GM21717 (cell line): ENCODE results near the gene OPRL1.
"Not testable (repeated sequence)": the region's sequence is repeated elsewhere in the genome, so short reads cannot be mapped to it uniquely, and the experiment has no call there.

ENCODE experiments used
- ATAC-seq: cut with Tn5 transposase; IDR thresholded peaks from one replicate; pipeline ENCODE4 v1.9.1; 2021; ENCODE audit warnings: mild to moderate bottlenecking, moderate library complexity; ENCODE audit not compliant: unreplicated experiment

Gene OPRL1

DNA sequence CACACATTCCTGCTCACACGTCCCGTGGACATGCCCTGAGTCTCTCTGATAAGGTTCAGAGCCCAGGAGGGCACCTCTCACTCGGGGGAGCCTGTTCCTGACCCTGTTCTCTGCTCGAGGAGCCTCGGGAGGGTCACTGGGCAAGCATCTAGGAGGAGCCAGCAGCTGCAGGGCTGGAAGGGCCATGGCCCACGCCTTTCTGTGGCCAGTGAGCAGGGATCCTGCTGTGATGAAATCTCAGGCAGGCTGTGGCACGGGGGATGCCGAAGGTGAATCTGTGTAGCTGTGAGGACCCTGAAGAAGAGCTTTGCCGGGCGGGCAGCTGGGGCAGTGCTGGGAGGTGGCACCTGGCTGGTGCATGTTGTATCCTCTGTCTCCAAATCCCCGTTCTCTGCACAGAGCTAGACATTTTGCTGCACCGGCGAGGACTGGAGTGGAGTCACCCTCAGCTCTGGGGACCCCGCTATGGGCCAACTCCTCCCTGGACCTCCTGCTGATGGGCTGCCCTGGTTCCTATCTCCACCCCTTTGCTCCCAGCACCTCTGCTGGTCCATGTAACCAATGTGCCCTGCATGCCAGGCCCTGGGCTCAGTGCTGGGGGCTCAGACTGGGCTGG, 34.6 kb downstream of the OPRL1 start:
- no peak for ATAC-seq

DNA sequence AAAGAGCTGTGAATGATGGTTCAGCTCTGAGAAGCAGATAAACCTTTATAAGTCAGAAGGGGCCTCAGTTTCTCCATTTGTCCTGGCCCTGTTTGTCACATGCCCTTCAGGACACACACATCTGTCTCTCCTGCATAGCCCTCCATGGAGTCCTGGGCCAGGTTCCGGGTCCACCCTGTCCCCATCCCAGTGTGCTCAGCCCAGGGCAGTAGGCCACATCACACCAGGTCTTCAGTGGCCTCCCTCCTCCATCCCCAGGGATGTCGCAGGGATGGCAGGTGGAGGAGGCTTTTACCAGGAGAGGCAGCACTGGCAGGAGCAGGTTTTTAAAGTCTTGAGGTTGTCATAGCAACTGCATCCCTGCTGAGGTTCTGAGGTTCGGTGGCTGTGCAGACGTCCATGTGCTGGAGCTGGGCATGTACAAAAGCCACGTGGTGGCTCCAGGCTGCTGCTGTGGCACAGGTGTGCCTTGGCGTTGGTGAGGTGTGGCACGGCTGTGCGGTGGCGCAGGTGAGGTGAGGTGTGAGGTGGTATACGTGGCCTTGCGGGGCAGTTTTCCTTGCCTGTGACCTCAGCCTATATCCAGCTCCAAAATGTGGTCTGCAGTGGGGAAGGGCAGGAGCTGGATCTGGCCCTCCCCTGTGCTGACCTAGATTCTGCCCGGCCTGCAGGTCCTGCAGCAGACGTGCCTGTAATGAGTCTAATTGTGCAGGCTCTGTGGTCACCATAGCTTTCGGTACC, 35.5 kb downstream of the OPRL1 start:
- ATAC-seq: no peak

DNA sequence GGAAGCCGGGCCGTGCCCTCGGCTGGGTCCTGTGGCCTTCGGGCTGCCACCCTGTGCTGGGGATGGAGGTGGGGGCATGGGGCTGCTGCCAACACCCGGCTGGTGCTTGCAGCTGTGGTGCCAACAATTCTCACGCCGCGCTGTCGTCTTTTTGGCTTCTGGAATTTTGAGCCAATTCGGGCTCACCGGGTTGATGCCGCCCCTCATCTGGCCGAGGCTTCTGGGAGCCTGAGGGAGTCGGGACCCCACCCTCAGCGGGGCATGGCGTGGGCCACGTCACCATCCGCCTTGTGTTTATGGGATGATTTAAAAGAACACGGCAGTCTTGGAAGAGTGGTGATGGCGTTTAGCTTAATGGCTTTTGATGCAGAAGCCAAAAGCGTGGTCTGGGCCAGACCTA, 36.1 kb downstream of the OPRL1 start:
- ATAC-seq: no peak

DNA sequence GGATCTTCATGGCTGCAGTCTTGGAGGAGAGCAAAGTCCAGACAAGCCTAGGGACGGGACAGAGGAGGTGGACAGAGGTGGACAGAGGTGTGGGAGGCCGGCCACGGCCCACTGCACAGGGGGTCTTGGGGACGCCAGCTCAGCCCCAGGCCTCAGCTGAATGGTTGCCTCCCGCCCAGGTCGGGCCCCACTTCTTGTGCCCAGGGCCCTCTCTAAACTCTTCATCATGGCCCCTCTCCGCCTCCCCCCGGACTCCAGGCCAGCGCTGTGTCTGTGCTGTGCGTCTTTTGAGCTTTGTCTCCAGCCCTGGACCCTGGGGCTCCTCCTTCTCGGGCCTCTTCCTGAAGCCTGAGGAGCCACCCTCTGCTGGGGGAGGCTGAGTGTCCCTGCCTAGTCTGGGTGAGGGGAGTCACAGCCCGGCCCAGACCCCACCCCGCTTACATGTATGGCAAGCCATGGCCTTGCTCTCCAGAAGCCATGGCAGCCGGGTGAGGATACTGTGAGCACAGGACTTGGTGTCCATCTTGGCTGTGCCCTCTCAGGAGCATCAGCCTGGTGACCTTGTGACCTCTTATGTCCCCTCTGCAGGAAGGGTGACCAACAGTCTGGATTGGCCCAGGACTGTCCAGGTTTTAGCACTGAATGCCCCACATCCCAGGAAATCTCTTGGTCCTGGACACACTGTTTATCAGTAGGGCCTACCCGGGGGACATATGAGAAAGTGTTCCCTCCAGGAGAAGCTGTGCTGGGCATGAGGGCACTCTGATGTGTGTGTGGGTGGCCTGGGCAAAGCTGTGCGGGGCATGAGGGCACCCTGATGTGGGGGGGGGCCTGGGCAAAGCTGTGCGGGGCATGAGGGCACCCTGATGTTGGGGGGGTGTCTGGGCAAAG, 36.9 kb downstream of the OPRL1 start:
- no peak for ATAC-seq

DNA sequence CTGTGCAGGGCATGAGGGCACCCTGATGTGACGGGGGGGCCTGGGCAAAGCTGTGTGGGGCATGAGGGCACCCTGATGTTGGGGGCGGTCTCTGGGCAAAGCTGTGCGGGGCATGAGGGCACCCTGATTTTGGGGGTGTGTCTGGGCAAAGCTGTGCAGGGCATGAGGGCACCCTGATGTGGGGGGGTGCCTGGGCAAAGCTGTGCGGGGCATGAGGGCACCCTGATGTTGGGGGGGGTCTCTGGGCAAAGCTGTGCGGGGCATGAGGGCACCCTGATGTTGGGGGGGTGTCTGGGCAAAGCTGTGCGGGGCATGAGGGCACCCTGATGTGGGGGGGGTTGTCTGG, 37.5 kb downstream of the OPRL1 start:
- not testable (repeated sequence) for ATAC-seq

DNA sequence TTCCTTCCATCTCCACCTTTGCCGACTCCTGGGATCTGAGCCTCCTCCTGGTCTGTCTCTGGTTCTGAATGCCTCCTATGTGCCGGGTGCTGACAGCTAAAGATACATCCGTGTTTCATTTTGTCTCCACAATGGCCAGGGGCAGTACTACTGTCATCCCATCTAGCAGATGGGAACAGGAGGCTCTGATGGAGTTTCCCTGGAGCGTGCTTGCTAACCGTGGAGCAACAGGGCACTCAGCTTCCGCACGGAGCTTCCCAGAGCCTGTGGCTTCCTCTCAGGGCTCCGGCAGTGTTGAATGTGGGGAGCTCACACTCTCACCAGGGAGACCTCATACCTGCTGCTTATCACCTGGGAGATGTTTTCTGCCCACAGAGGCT, 39.4 kb downstream of the OPRL1 start:
- ATAC-seq: no peak

DNA sequence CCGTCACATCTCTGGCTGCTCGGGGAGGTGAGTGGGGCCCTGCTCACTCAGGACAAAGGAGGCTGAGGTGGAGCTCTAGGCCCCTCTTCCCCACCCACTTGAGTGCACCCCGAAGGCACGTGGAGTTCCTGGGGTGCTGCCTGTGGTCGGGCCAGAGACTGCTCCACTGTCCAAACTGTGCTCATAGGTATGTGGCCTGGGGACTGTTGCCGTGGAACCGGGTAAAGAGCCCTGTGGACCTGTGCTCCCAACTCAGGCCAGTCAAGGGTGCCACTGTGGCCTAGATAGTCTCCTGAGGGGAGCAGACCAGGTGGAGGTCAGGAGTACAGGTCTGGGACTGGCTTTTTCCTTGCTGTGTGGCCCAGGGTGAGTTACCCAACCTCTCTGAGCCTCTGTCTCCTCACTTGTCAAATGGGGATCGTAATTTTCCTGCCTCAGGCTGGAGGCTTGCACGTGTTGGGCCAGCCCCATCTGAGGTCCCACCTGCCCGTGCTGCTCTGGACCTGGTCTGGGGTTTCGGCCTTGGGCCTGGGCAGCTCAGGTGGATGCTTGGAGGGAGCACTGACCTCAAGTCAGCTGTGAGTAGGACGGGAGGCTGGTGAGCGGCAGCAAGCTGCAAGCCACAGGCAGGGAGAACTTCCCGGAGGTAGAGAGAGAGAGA, 39.9 kb downstream of the OPRL1 start:
- no peak for ATAC-seq

DNA sequence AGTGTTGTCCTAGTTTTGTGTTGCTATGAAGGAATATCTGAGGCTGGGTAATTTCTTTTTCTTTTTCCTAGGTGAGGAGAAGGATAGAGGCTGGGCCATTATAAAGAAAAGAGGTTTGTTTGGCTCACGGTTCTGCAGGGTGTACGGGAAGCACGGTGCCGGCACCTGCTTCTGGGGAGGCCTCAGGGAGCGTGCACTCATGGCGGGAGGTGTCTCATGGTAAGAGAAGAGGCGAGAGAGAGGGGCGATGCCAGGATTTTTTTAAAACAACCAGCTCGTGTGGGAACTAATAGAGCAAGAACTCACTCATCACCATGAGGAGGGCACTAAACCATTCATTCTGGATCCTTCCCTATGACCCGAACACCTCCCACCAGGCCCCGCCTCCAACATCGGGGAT, 41.7 kb downstream of the OPRL1 start:
- no peak for ATAC-seq

DNA sequence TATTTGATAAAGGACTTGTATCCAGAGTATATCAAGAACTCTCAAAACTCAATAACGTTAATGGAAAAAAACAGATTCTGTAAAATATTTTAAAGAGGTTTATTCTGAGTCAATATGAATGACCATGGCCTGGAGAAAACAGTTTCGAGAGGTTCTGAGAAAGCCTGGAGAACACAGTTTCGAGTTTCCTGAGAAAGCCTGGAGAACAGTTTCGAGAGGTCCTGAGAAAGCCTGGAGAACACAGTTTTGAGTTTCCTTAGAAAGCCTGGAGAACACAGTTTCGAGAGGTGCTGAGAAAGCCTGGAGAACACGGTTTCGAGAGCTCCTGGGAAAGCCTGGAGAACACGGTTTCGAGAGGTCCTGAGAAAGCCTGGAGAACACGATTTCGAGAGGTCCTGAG, 43.0 kb downstream of the OPRL1 start:
- ATAC-seq: not testable (repeated sequence)

DNA sequence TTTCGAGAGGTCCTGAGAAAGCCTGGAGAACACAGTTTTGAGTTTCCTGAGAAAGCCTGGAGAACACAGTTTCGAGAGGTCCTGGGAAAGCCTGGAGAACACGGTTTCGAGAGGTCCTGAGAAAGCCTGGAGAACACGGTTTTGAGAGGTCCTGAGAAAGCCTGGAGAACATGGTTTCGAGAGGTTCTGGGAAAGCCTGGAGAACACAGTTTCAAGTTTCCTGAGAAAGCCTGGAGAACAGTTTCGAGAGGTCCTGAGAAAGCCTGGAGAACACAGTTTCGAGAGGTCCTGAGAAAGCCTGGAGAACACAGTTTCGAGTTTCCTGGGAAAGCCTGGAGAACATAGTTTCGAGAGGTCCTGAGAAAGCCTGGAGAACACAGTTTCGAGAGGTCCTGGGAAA, 43.6 kb downstream of the OPRL1 start:
- ATAC-seq: not testable (repeated sequence)

DNA sequence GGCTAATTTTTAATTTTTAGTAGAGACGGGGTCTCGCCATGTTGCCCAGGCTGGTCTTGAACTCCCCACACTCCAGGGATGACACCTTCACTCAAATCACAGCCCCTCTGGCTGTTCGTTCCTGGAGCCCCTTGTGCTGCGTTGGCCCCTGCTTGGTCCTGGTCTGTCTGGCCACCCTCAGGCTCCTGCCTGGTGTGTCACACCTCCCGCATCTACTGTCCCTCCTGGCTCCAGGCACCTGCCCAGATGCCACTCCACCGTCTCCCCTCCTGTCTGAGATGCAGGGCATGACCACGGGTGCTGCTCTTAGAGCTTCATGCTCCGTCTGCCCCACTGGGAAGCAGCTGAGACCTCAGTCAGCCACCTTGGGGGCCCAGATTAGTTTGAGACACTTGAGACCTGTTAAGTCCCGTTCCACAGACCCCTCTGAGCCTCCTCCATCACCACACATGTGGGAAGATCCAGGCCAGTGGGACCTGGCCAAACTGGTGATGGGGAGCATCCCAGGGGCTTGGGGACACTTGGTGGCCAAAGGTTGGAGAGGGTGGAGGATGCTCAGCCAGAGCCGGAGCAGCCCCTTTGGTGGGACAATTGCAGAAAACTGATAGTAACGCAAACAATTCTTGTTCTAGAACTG, 49.4 kb downstream of the OPRL1 start:
- no peak for ATAC-seq

DNA sequence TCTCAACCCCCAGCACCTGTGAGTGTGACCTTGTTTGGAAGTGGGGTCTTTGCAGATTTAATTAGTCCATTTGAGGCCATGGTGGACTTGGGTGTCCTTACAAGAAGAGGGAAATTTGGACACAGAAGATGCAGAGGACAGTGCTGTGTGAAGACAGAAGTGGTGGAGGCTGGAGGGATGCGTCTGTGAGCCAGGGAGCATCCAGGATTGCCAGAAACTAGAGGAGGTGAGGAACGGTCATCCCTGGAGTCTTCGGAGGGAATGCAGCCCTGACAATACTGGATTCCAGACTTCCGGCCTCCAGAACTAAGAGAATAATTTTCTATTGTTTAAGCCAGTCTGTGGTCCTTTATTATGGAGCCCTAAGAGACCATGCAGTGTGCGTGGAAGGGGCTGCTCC, 50.4 kb downstream of the OPRL1 start:
- no peak for ATAC-seq

DNA sequence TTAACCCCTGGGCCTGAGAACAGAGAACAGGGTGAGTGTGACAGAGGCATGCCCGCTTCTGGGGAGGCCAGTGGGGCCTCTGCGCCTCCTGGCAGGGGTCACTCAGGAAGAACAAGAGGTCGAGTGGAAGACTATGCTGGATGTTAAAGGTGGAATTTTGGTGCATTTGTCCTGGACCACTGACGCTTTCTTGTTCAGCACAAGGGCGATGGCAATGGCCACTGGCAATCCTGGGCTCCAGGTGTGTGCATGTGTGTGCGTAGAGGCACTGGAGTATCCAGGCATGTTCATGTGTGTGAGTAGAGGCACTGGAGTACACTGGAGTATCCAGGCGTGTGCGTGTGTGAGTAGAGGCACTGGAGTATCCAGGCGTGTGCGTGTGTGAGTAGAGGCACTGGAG, 51.0 kb downstream of the OPRL1 start:
- no peak for ATAC-seq

DNA sequence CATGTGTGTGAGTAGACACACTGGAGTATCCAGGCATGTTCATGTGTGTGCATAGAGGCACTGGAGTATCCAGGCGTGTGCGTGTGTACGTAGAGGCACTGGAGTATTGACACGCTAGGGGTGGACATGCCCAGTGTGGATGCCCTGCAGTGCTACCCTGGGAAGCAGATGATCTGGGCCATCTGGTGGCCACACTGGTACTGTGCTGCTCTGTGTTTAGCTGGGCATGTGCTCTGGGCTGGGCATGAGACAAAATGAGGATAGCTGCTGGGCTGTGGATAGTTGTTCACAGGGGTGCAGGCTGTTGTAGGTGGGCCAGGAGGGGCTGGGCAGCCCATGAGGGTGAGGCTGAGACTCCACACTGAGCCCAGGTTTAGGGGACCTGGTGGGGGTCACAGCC, 51.5 kb downstream of the OPRL1 start:
- no peak for ATAC-seq

DNA sequence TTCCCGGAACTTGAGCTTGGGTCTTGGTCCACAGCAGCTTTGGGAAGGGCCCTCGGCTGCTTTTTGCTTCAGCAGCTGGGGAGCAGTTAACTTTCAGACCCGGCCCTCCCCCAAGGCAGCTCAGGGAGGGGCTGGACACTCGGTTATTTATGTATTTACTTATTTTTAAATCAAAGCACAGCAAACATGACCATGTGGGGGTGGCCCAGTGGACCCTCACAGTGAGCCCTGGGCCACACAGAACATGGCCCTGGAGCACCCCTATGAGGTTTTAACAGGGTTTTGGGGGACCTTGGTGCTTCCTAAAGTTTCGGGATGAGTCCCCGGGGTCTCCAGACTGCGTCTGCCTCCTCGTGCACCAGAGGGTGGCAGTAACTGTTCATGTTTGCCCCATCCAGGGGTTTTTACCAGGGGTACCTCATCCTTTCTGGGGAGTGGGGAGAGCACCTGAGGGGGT, 54.1 kb downstream of the OPRL1 start:
- ATAC-seq: no peak

DNA sequence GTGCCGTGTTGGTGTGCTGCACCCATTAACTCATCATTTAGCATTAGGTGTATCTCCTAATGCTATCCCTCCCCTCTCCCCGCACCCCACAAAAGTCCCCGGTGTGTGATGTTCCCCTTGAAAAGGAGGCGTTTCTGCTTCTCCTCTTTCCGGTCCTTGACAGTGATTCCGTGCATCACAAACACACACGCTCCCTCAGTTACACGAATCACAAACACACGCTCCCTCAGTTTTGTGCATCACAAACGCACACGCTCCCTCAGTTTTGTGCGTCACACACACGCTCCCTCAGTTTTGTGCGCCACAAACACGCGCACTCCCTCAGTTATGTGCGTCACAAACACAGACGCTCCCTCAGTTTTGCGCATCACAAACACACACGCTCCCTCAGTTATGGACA, 54.9 kb downstream of the OPRL1 start:
- not testable (repeated sequence) for ATAC-seq

DNA sequence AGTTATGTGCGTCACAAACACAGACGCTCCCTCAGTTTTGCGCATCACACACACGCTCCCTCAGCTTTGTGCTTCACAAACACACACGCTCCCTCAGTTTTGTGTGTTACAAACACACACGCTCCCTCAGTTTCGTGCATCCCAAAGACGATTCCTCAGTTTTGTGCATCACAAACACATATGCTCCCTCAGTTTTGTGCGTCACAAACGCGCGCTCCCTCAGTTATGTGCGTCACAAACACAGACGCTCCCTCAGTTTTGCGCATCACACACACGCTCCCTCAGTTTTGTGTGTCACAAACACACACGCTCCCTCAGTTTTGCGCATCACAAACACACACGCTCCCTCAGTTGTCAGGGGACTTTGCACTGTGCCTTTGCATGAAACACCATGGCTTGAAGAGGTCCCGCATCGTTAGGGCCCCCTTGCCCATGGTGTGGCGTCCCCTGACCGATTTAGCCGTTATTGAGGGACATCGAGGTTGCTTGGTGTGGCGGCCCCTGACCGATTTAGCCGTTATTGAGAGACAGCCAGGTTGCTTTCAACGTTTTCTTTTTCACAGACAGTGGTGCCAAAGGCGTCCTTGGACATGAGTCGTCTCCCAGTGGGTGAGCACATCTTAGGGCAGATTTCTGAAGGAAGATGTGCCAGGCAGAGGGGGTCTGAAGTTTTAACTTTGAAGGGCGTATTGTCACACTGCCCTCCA, 56.3 kb downstream of the OPRL1 start:
- ATAC-seq: no peak

DNA sequence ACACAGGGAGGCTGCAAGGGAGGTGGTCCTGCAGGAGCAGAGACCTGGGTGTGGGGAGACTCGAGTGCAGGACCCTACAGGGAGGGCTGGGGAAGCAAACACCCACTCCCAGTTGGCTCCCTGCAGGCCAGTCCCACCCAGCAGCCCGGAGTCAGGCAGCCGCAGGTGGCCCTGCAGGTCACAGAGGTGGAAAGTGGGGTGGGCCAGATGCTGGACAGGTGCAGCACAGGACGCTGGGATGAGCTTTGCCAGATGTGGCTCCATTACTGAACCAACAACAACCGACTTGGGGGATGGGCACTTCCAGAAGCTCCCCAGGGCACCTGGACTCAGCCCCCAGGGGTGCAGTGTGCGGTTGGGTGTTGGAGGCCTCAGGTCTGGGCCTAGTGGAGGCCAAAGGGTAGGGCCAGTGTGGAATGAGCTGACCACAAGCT, 57.7 kb downstream of the OPRL1 start:
- no peak for ATAC-seq

DNA sequence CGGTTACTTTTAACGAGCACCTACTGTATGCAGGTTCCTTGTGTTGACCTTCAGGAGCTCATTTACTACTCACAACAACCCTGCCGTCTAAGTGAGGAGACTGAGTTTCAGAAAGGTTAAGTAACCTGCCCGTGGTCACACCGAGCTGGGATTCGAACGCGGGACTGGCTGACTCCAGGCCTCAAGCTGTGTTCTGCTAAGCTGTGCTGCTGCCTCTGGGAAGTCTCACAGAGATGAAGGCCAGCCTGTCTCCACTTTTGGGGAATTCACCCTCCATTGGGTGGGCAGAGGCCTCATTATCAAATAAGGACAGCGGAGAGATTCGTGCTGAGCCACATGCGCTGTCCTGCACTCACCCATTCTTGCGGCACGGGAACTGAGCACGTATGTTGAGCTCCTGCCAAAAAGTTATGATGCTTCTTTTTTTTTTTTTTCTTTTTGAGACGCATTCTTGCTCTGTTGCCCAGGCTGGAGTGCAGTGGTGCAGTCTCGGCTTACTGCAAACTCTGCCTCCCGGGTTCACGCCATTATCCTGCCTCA, 58.5 kb downstream of the OPRL1 start:
- ATAC-seq: no peak
